Natural killer cell (primary cell): ENCODE data around the gene TRERF1. TPM values are rescaled to one million over a fixed set of nuclear protein-coding genes. Genes with fewer than 3 reads are reported as not detected.

Experiments
- ATAC-seq, 3 donors: fragments of 150-1000 bp in 2 of 3; fragments of 200-7000 bp in 1 of 3; cut with Tn5 transposase; 1 replicate in 1 of 3; 2 replicates in 2 of 3; pipeline ENCODE4 v1.10.0; 2021; ENCODE audit warnings: mild to moderate bottlenecking in 2 of 3, moderate library complexity in 2 of 3
- DNase-seq, 2 donors: peaks; one replicate each; pipeline versions ENCODE4 v3.0.0 to v3.0.0-alpha.2; 2013 to 2021; ENCODE audit warnings: mixed read lengths in 1 of 2
- H3K27ac ChIP-seq: one replicate; pipeline ENCODE4 v1.5.1; 2013; ENCODE audit warnings: mild to moderate bottlenecking, low read length
- H3K27me3 ChIP-seq: one replicate; pipeline ENCODE4 v1.6.1; 2013; ENCODE audit warnings: low read length; ENCODE audit not compliant: control insufficient read depth, insufficient read depth
- H3K36me3 ChIP-seq: one replicate; pipeline ENCODE4 v1.6.1; 2013; ENCODE audit warnings: low read length; ENCODE audit not compliant: control insufficient read depth, insufficient read depth
- H3K4me1 ChIP-seq: one replicate; pipeline ENCODE4 v1.6.1; 2013; ENCODE audit warnings: low read length; ENCODE audit not compliant: control insufficient read depth, insufficient read depth
- H3K4me3 ChIP-seq: one replicate; pipeline ENCODE4 v1.5.1; 2013; ENCODE audit warnings: low read length
- H3K9me3 ChIP-seq: one replicate; pipeline ENCODE4 v1.6.1; 2013; ENCODE audit warnings: low read length; ENCODE audit not compliant: control insufficient read depth, insufficient read depth
- H3K27ac Mint-ChIP-seq, 2 donors: one replicate each; pipeline ENCODE4 v1.8.0; 2022; ENCODE audit warnings: mild to moderate bottlenecking in 2 of 2, mixed read lengths in 2 of 2, moderate library complexity in 1 of 2
- H3K27me3 Mint-ChIP-seq, 2 donors: one replicate each; pipeline ENCODE4 v1.8.0; 2022; ENCODE audit warnings: low read depth in 2 of 2, mixed read lengths in 2 of 2
- H3K36me3 Mint-ChIP-seq: one replicate; pipeline ENCODE4 v1.8.0; 2022; ENCODE audit warnings: mixed read lengths
- H3K4me1 Mint-ChIP-seq, 2 donors: one replicate each; pipeline ENCODE4 v1.8.0; 2022; ENCODE audit warnings: mixed read lengths in 2 of 2
- H3K4me3 Mint-ChIP-seq: one replicate; pipeline ENCODE4 v1.8.0; 2022; ENCODE audit warnings: mild to moderate bottlenecking, moderate library complexity, mixed read lengths
- H3K9me3 Mint-ChIP-seq, 2 donors: one replicate each; pipeline ENCODE4 v1.8.0; 2022; ENCODE audit warnings: mixed read lengths in 2 of 2
- WGBS: methylation state at CpG from one replicate; pipeline ENCODE4 v1.1.7; 2013; ENCODE audit warnings: missing lambda C conversion rate; ENCODE audit not compliant: insufficient coverage; 5-methylcytosine and 5-hydroxymethylcytosine counted together
- intact Hi-C: fragments of 100-400 bp; cut with micrococcal nuclease; formaldehyde crosslinking; loops from one replicate; pipeline ENCODE4 v1.14.2; 2022
- total RNA-seq, 4 donors: library from RNA; stranded (reverse); fragments of 120-200 nt in 1 of 4; gene quantifications; one replicate each; pipeline versions ENCODE4 v1.2.3 to v1.2.4, GENCODE V29; 2013 to 2022
- TF ChIP-seq, protein P1 (sequence below): fragments of 200-600 bp; IDR thresholded peaks from one replicate; pipeline ENCODE4 v1.8.0; 2022; ENCODE audit warnings: antibody characterized with exemption

The TRERF1 gene
- total RNA-seq, 3 donors from 2014 or later (not counting 1 experiment from before 2014, with no cell fraction given), result 34.6 to 42.3 (median 38.6) TPM

GRCh38 chr6:42366999-42367352 is 84.8 kb downstream of the TRERF1 start:
- H3K36me3 Mint-ChIP-seq, result peaks cover 4% of the 10 kb centered on the region
- Histone ChIP-seq H3K36me3 (no peaks in the 10 kb centered on the region), H3K9me3 (no peaks in the 10 kb centered on the region), H3K27ac (peak overlapping the region; percentile 80), H3K27me3 (no peaks in the 10 kb centered on the region), H3K4me1 (peaks cover 68% of the 10 kb centered on the region), H3K4me3 (no peak overlapping the region)
- DNase-seq (peak in 1 of 2 donors; percentile 26), ATAC-seq (peak in 2 of 3 donors; percentile 15 to 17)
- H3K27ac Mint-ChIP-seq, result peak overlapping the region; percentile 90
- H3K9me3 Mint-ChIP-seq, result peaks cover 0 to 2% of the 10 kb centered on the region in 2 donors
- H3K4me1 Mint-ChIP-seq, result peaks cover 63 to 76% of the 10 kb centered on the region in 2 donors
- TF ChIP-seq, protein P1, sequence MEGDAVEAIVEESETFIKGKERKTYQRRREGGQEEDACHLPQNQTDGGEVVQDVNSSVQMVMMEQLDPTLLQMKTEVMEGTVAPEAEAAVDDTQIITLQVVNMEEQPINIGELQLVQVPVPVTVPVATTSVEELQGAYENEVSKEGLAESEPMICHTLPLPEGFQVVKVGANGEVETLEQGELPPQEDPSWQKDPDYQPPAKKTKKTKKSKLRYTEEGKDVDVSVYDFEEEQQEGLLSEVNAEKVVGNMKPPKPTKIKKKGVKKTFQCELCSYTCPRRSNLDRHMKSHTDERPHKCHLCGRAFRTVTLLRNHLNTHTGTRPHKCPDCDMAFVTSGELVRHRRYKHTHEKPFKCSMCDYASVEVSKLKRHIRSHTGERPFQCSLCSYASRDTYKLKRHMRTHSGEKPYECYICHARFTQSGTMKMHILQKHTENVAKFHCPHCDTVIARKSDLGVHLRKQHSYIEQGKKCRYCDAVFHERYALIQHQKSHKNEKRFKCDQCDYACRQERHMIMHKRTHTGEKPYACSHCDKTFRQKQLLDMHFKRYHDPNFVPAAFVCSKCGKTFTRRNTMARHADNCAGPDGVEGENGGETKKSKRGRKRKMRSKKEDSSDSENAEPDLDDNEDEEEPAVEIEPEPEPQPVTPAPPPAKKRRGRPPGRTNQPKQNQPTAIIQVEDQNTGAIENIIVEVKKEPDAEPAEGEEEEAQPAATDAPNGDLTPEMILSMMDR, result no peak
- no peaks in the 10 kb centered on the region for H3K27me3 Mint-ChIP-seq
- 63% methylated on average over 3 of the region's 3 CpGs for WGBS
- intact Hi-C loops, result no loop called here
- H3K4me3 Mint-ChIP-seq, result peak overlapping the region; percentile 81

DNA sequence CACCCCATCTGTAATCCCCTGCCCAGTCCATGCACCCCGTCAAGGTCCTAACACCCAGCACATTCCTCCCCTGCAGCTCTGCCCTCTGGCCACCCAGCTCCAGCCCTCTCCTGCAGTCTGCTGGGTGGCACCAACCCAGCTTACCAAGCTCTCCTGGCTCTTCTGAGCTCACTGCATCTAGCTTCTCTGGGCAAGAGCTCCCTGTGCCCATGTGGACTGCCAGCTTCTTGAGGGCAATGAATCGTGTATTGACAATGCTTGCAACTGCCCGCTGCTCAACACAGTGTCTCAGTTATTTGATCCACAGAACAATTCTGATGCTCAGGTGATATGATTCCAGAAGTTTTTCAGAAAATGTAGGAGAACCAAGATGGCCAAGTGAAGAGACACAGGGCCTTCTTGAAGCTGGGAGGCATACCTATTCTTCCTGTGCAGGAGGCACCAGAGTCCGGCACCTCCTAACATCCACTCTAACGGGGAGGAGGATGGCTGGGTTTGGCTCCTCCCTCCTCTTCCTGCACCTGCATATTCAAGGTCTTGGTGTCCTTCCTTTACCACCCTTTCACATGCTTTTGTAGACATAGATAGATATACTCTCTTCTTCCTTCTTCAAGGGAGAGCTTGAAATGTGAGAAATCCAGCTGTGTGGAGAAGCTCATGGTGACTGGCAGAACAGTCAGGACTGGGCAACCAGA is 85.6 kb downstream of the TRERF1 start:
- Mint-ChIP-seq H3K4me1 (peaks cover 63 to 76% of the 10 kb centered on the region in 2 donors), H3K4me3 (peak overlapping the region; percentile 19), H3K36me3 (peaks cover 12% of the 10 kb centered on the region), H3K9me3 (peaks cover 0 to 2% of the 10 kb centered on the region in 2 donors), H3K27ac (peak overlapping the region; percentile 90), H3K27me3 (no peaks in the 10 kb centered on the region)
- Histone ChIP-seq H3K27me3 (no peaks in the 10 kb centered on the region), H3K9me3 (no peaks in the 10 kb centered on the region), H3K4me1 (peaks cover 66% of the 10 kb centered on the region), H3K4me3 (no peak overlapping the region), H3K36me3 (no peaks in the 10 kb centered on the region), H3K27ac (peak overlapping the region; percentile 80)
- DNase-seq, result peak in 1 of 2 donors; percentile 49
- intact Hi-C loops, result no loop called here
- 79% methylated on average over 5 of the region's 5 CpGs for WGBS
- ATAC-seq, result no peak
- TF ChIP-seq, protein P1, result no peak

GRCh38 chr6:42365021-42365420 is 86.7 kb downstream of the TRERF1 start:
- Mint-ChIP-seq H3K4me1 (peaks cover 63 to 69% of the 10 kb centered on the region in 2 donors), H3K9me3 (peaks cover 0 to 2% of the 10 kb centered on the region in 2 donors), H3K4me3 (peak overlapping the region; percentile 72), H3K27ac (peak overlapping the region in 1 of 2 donors; percentile 90), H3K27me3 (no peaks in the 10 kb centered on the region), H3K36me3 (peaks cover 14% of the 10 kb centered on the region)
- intact Hi-C loops, result no loop called here
- Histone ChIP-seq H3K27me3 (no peaks in the 10 kb centered on the region), H3K36me3 (peaks cover 2% of the 10 kb centered on the region), H3K27ac (no peak overlapping the region), H3K4me3 (no peak overlapping the region), H3K9me3 (no peaks in the 10 kb centered on the region), H3K4me1 (peaks cover 61% of the 10 kb centered on the region)
- DNase-seq, result no peak
- 77% methylated on average over 8 of the region's 8 CpGs for WGBS
- ATAC-seq, result no peak
- TF ChIP-seq, protein P1, result no peak
